HG02852 (cell line): ENCODE data around the gene SS18L1.

ENCODE experiments used
- ATAC-seq: cut with Tn5 transposase; IDR thresholded peaks from one replicate; pipeline ENCODE4 v1.9.1; 2021; ENCODE audit warnings: mild to moderate bottlenecking, moderate library complexity; ENCODE audit not compliant: unreplicated experiment

SS18L1 gene

DNA sequence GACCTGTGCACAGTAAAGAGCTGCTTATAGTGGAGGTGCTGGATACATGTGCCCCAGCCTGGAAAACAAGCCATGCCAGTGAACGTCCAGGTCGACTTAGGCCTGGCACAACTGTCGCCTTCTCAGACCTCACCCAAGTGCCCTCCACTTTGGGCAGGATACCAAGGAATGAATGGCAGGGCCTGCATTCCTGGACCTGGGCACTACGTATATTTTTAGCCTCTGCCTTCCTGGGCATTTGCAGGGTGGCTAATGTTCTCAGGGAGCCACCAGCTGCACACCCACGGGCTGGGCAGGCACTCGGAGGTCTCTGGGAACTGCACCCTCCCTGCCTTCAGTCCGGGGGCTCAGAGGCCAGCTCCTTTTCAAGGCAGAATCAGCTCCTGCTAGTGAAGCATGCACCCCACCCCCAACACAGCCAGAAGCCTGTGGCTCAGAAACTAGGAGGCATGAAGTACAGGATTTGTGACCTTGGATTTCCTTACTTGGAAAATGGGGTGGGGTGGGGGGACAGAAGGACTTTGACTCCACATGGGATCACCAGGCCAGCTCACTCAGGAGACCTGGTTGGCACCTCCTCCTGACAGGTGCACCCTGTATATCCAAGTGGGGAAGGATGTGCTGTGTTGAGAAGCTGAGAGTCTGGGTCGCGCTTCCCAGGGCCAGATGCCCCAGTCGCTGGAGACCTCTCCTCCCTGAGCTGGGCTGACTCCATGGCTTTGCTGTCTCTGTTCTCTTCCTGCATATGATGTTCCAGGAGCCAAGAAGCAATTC is 23.8 kb upstream of the SS18L1 start:
- ATAC-seq, result no peak

DNA sequence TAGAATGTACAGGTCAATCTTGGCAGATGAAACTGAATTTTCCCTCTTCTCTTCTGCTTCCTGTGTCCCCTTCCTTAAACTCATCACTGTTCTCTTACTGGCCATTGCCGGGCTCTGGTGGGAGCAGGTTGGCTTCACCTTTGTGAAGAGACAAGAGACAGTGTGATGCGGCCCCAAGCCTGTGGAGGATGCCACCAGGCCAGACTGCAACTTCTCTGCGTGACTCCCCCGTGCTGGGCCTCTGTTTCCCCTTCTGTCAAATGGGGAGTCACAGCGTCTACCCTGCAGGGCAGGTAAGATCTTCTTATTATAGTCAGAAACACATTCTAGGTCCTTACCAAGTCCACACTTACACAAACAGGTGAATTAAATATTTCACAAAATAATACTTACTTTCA is 23.2 kb upstream of the SS18L1 start:
- ATAC-seq, result no peak

DNA sequence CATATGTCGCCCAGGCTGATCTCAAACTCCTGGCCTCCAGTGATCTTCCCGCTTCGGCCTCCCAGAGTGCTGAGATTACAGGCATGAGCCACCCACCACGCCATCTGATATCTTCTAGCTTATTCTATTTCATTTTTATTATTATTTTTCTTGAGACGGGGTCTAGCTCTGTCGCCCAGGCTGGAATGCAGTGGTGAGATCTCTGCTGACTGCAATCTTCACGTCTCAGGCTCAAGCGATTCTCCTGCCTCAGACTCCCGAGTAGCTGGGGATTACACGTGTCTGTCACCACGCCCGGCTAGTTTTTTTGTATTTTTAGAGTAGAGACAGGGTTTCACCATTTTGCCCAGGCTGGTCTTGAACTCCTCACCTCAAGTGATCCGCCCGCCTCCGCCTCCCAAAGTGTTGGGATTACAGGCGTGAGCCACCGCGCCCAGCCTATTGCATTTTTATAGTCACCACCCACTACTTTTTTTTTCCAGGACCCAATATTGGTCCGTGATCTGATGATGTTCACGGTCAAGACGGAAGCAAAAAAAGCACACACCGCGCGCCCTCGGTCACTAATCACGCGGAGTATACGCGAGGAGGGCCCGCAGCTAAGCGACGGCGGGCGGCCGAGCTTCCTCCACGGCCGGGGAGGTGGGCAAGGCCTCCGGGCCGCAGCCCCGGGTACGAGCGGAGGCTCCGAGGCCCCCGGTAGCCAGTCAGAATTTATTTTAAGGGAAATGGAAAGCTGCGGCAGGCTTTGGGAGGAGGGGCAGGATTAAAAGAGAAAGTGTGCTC is 22.4 kb upstream of the SS18L1 start:
- peak; percentile 10 for ATAC-seq

DNA sequence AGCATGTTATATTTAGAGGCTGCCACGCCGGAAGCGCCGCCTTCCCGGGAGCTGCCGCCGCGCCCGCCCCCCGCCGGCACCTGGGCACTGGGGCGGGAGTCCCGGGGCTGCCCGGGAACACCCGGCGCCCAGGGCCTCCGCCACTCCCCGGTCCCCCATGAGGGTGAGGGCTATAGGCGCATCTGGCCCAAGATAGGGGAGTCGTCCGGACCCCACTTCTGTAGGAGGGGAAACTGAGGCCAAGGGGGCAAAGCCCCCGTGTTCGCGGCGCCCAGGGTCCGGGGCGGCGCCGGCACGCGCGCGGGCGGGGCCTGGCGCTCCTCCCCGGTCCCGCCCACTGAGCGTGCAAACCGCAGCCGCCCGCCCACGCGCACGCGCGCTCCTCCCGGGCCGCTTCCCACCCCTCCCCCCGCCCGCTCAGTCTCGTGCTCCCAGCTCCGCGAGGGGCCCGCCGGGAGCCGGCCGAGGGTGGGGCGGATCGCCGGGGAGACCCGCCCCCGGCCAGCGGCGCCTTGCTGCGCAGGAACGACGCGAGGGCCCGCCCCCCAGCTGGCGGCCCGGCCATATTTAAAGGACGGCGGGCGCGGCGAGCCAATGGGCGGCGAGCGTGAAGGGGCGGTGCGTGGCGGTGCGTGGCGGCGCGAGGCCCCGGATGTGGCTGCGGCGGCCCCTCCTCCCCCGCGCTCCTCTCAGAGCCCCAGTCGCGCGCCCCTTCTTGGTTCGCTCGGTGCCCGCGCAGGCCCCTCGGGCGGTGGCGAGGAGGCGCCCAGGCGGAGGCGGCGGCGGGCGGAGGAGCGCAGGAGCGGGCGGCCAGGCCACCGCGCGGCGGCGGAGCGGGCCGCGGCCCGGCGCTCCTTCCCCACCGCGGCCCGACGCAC is 21.6 kb upstream of the SS18L1 start, which contains the start of gene LSM14B:
LSM14B (plus strand) TSS at position 700 of the 878 bp plus-strand sequence. CDS start 192 bp downstream, outside the sequence.
- ATAC-seq, result peak; percentile 72

DNA sequence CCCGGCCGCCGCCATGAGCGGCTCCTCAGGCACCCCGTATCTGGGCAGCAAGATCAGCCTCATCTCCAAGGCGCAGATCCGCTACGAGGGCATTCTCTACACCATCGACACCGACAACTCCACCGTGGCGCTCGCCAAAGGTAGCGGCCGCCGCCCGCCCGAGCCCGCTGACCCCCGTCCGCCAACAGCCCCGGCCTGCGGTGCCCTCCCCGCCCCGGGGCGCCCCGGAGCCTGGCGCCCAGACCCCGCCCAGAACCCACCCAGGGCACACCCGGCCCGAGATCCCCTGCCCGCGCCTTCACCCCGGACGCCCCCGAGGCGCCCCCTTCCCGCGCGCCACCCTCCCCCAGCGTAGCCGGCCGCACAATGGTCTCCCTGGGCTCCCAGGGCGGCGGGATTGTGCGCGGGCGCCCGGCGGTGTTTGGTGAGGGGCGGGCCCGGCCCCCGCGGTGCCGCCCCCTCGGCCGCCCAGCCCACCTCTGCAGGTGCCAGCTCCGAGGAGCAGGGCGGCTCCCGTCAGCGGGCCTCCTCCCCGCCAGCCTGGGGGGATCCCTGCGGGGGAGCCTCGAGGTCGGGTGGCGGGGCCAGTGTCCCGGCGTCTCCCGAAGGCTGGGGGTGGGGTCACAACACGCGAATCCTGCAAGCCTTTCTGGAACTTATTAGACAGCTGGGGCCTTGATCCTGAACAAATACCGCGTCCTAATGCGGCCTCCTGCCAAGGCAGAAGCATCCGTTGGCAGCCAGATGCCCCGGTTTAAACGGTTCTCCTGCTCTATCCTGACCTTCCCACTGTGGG is 20.7 kb upstream of the SS18L1 start:
- ATAC-seq, result peak; percentile 9

DNA sequence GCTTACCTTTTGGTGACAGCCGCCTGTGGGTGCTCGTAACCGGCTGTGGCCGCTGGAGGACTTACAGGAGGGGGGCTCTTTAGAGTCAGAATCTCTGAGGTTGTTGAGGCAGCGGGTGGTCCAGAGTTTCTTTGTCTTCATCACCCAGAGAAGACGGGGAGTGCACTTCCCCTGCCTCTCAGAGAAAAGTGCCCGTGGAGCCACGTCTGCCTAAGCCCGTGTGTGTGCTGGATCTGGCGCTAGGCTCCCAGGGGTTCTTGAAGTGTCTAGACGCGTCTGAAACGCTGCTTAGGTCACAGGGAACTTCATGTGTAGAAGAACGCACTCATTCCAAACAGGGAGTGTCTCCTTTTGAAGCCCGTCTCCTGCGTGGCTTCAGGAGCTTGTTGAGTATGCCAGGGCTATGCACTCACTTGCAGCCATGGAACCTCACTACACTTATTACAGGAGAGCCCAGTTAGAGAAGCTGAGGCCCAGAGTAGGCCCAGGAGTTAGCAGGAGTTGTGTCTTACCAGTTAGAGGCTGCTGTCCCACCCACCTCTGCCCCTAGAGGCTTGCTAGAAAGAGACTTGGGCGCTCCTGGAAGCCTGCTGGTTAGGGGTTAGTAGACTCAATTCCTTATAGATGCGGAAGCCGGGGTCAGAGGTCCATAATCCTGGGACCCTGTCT is 20.0 kb upstream of the SS18L1 start:
- ATAC-seq, result no peak

DNA sequence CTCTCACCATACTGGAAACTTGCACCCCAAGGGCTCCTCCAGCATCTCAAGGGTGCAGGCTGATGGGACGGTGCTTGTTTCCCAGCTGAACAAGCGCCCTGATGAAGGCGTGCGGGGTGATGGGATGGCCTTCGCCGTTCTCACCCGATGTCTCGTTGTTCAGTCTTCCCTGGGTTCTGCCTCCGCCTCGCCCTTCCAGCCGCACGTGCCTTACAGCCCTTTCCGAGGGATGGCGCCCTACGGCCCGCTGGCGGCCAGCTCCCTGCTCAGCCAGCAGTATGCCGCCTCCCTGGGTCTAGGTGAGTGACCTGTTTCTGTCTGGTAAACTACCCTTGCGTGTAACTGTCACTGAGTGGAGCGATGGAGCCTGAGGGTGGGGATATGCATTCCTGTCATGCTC is 17.4 kb upstream of the SS18L1 start:
- no peak for ATAC-seq

DNA sequence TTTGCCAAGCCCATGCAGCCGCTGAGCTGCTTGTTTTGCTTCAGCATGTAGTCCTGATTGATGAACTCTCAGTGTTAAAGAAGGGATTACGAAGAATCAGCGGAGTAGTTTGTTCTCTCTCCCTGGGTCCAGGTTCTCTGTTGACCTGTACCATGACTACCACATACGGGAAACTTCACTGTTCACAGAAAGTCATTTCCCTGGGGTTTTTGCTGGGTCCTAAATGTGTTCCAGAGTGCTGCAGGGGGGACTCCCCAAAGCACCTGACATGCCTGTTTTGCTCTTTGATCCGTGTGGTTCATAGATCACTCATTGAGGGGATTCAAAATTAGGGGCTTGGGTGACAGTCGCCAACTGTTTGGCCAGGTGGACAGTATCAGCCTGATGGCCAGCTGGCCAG is 15.8 kb upstream of the SS18L1 start:
- ATAC-seq, result no peak

DNA sequence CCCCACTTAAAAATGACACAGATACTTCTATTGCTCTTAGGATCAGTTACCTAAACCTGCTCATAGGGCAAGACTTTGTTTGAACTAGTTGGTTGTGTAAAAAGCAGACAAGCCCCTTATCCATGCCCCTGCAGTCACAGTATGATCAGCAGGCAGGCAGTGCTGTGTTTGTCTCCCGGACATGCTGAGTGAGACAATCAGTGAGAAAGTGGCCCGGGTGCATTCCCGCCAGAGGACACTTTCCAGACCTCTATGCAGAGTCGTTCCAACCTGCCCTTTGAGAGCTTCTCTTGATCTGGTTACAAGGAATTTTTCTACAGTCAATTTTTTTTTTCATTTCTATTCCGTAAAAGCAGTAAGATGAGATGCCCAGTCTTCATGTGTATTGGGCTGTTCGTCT is 15.1 kb upstream of the SS18L1 start:
- ATAC-seq, result no peak

DNA sequence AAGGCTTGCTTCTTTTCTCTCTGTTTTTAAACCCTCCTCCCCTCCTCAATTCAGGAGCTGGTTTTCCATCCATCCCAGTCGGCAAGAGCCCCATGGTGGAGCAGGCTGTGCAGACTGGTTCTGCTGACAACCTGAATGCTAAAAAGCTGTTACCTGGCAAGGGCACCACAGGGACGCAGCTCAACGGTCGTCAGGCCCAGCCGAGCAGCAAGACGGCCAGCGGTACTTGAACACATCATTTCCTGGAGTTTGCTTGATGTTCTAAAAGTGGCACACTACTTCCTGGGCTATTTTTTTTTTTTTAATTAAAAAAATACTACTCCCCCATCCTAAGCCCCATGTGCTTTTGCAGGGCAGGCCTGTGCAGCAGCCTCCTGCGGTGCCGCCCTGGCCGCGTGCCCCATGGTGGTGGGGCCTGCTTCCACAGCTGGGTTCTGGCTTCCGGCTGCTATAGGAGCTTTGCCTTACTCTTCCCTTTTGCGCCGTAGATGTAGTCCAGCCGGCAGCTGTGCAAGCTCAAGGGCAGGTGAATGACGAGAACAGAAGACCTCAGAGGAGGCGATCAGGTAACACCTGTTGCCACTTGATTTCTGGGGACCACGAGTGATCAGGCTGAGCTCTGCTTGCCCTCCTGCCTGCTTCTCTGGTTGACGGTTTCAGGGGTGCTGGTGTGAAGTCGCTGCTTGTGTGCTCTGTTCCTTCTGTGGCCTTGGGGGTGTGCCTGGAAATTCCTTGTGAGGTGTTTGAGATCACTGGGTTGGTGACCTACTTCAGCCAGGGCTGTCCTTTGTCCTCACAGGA is 13.6 kb upstream of the SS18L1 start:
- no peak for ATAC-seq

DNA sequence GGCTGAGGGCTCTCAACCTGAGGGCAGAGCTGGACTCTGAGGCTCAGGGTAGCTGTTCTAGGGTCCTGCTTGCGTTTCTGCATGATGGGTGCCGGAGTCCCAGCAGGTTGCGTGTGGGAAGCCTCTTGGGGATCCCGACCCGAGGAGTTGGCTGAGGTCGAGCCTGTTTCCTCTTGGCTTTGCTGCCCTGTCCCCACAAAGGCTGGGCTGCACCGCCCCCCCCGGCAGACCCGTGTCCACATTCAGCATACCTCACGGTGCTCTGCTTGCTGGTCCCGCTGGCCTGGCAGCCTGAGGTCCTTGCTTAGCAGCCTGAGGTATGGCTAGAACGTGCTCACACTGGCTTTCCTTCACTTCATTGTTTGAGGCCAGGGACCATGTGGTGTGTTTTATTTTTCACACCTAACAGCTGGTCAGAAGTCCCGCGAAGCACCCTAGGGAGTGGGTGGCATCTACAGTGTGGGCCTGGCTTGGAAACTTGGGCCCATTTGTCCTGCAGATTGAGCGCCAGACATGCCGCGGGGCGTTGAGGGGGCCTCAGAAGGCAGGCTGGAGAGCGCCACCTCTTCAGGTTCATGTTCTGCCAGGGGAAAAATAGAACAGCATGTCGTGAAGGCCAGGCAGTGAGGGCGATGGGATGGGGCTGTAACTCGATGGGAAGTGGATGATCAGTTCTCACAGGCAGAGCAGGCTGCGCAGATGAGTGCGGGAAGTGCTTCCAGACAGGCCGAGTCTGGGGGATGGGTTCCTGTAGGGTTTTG is 11.8 kb upstream of the SS18L1 start:
- ATAC-seq, result no peak

DNA sequence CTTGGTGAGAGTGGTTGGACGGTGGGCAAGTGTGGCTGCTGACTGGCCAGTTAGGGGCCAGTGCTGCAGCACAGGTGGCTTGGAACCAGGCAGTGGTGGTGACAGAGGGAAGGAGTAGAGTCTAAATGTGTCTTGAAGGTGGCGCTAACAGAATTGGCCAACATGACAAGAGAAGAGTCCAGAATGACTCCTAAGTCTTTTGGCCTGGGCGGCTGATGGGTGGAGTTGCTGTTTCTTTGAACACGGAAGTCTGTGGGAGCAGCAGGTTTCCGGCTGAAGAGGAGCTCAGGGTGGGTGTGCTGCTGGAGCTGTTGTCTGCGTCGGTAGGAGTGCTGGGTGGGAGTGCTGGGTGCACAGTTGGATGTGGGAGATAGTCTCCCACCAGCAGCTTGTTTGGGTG is 11.1 kb upstream of the SS18L1 start:
- ATAC-seq, result no peak

DNA sequence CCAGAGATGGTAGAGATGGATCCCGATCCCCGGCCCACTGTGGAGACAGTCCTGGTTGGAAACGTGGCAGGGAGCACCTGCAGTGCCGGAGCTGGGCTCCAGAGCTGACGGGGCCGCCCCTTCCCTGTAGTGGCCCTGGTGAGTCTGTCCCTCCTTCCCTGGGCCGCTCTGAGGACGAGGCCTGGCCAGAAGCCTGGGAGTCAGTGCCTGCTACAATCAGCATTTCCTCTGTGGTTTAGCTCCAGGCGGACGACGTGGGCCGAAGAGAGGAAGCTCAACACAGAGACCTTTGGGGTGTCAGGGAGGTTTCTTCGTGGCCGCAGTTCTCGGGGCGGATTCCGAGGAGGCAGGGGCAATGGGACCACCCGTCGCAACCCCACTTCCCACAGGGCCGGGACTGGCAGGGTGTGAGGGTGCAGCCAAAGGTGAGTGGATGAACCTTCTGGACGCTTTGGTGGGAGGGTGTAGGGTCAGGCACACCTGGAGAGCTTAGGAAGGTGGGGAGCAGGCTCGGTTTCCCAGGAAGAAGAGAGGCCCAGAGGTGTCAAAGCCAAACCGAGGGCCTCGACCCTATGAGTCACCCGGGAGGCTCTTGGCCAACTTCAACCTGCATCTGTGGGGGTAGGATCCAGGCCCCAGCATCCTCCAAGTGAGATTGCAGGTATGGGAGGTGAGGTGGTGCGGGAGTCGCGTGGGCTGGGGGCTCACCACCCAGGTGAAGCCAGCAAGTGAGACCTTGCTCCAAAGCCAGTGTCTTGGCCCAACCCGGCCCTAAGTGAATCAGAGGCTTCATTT is 10.3 kb upstream of the SS18L1 start:
- no peak for ATAC-seq

DNA sequence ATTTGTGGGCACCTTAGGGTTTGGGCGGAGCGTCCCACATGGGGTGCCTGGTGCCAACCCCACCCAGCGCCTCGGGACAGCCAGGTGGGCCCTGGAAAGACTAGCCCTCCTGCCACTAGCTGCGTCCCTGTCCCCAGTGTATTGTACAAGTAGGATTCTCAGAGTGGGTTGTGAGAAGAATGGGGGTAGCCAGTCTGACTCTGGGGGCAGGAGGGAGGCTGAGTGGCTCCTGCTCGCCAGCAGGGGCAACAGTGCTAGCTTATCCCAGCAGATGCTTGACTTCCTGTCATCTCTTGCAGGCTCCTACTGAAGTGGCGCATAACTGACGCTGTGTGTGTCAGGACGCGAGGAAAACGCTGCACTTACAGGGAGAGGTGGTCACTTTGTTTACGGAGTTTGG is 9.7 kb upstream of the SS18L1 start:
- no peak for ATAC-seq

DNA sequence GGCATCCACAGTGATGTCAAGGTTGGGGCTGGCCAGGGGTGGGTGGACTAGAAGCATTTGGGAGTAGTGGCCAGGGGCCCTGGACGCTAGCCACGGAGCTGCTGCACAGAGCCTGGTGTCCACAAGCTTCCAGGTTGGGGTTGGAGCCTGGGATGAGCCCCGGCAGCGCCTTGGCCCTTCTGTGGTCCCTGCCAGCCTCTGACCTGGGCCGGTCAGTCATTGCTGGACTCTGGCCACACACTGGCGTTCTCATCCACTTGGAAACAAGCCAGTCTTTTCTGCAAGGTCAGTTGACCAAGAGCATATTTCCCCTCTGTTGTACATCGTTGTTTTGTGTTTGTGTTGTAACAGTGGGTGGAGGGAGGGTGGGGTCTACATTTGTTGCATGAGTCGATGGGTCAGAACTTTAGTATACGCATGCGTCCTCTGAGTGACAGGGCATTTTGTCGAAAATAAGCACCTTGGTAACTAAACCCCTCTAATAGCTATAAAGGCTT is 8.8 kb upstream of the SS18L1 start:
- no peak for ATAC-seq

DNA sequence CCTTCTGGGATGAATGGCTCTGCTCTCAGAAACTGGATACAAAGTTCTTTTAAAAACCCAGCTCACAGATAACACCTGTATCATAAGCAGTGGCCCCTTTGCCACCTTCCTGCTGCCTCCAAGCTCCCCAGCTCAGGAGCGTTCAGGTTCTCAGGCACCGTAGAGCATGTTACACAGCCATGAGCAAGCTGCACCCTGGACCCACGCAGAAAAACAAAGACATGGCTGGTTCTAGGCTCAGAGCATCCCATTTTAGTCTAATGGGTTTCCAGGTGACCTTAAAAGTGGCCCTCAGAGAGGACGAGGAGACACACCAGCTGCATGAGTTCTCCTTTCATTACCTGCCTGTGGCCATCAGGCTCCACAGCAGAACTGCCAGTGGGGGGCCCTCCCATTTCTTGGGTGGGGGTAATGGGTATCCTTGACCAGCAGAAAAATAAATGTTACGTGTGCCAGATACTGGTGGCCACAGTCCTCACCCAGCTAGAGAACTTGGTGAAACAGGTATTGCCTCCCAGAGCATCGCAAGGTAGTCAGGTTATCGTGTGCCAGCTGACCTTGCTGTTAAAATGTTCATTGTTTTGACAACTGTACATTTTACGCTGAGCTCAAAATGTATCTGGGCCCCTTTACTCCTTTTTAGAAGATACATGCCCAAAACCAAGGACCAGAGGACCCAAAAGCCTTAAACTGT is 7.8 kb upstream of the SS18L1 start:
- no peak for ATAC-seq
